K562 (cell line): ENCODE measurements around the gene P2RX1. TPM values are rescaled to one million over a fixed set of nuclear protein-coding genes. Genes with fewer than 3 reads are reported as not detected.

Source experiments
- FOXK2 ChIP-seq, 2 experiments: fragments of 450-650 bp; IDR thresholded peaks in 1 of 2; conservative IDR thresholded peaks in 1 of 2; 2 replicates each; pipeline ENCODE4 v1.6.1; 2016; ENCODE audit warnings: low read depth in 2 of 2, mild to moderate bottlenecking in 1 of 2
- polyA plus RNA-seq, 8 experiments: library from polyadenylated mRNA; depleted of rRNA in 4 of 8; stranded (reverse) in 5 of 8; unstranded in 3 of 8; fragments of >200 nt; fragmentation: Nextera tagmentation in 2 of 8; fragmentation: Illumina TruSeq in 1 of 8; extraction: Ambion mirVana in 2 of 8; extraction: Trizol in 1 of 8; gene quantifications; 2 replicates each; pipeline versions ENCODE4 v1.2.1 to v1.2.3, GENCODE V29; 2011 to 2014; ENCODE audit warnings: inconsistent platforms in 1 of 8, missing spikeins in 1 of 8
- total RNA-seq, 7 experiments: library from RNA; depleted of rRNA in 6 of 7; stranded (reverse); fragments of >200 nt in 6 of 7; fragmentation: Illumina TruSeq in 2 of 7; extraction: Trizol in 2 of 7; gene quantifications; 2 replicates each; pipeline versions ENCODE4 v1.2.1 to v1.2.3, GENCODE V29; 2011 to 2021; ENCODE audit warnings: low replicate concordance in 1 of 7
- TF ChIP-seq, protein P1 (sequence below), 2 experiments: fragments of 450-650 bp; formaldehyde crosslinking in 1 of 2; IDR thresholded peaks; 2 replicates each; pipeline versions ENCODE4 v1.4.0 to v1.6.1; 2014 to 2020; ENCODE audit warnings: mild to moderate bottlenecking in 2 of 2, borderline replicate concordance in 1 of 2, low read depth in 1 of 2

The P2RX1 gene
- total and polyA plus RNA-seq, 9 of the 15 experiments (the other 6 are each of a cell fraction or from before 2014, with no cell fraction given): 0.27 to 20.3 (median 10.3) TPM

- TF ChIP-seq, protein P1, sequence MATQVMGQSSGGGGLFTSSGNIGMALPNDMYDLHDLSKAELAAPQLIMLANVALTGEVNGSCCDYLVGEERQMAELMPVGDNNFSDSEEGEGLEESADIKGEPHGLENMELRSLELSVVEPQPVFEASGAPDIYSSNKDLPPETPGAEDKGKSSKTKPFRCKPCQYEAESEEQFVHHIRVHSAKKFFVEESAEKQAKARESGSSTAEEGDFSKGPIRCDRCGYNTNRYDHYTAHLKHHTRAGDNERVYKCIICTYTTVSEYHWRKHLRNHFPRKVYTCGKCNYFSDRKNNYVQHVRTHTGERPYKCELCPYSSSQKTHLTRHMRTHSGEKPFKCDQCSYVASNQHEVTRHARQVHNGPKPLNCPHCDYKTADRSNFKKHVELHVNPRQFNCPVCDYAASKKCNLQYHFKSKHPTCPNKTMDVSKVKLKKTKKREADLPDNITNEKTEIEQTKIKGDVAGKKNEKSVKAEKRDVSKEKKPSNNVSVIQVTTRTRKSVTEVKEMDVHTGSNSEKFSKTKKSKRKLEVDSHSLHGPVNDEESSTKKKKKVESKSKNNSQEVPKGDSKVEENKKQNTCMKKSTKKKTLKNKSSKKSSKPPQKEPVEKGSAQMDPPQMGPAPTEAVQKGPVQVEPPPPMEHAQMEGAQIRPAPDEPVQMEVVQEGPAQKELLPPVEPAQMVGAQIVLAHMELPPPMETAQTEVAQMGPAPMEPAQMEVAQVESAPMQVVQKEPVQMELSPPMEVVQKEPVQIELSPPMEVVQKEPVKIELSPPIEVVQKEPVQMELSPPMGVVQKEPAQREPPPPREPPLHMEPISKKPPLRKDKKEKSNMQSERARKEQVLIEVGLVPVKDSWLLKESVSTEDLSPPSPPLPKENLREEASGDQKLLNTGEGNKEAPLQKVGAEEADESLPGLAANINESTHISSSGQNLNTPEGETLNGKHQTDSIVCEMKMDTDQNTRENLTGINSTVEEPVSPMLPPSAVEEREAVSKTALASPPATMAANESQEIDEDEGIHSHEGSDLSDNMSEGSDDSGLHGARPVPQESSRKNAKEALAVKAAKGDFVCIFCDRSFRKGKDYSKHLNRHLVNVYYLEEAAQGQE (IDR thresholded peaks at IDR 0.05; ENCODE audit: borderline replicate concordance): no peak
- TF ChIP-seq, protein P1 (CRISPR knock-in tag; IDR thresholded peaks at IDR 0.05; ENCODE audit: low read depth): no peak
- peak; percentile 71 to 72; a peak in 3 of 4 replicates for TF ChIP-seq FOXK2 (conservative IDR thresholded peaks at IDR 0.05 in 1 of 2, IDR thresholded peaks at IDR 0.05 in 1 of 2; ENCODE audit: low read depth in 2 of 2)
These were observed 27.7 kb downstream of the P2RX1 start (continued) for GRCh38 chr17:3888343-3889171.
